RWPE2 (cell line): ENCODE results near the gene MLPH.

Experiments
- ATAC-seq: fragments of 200-7000 bp; cut with Tn5 transposase; 3 replicates; pipeline ENCODE4 v1.9.1; 2021; ENCODE audit warnings: low read depth
- DNase-seq: peaks from one replicate; pipeline ENCODE4 v3.0.0-alpha.2; 2020; ENCODE audit warnings: low spot score
- H3K27ac ChIP-seq: fragments of 450-650 bp; 2 replicates; pipeline ENCODE4 v1.5.1; 2017; ENCODE audit warnings: mild to moderate bottlenecking; ENCODE audit not compliant: poor library complexity, severe bottlenecking
- H3K27me3 ChIP-seq: fragments of 250-450 bp; sonication (Bioruptor Pico); 2 replicates; pipeline ENCODE4 v1.5.1; 2021; ENCODE audit warnings: mild to moderate bottlenecking, moderate library complexity; ENCODE audit not compliant: insufficient read depth, poor library complexity, severe bottlenecking
- H3K36me3 ChIP-seq: fragments of 250-450 bp; sonication (Bioruptor Pico); 2 replicates; pipeline ENCODE4 v1.5.1; 2020; ENCODE audit warnings: low read depth, mild to moderate bottlenecking, moderate library complexity
- H3K4me1 ChIP-seq: fragments of 250-450 bp; sonication (Bioruptor Pico); 2 replicates; pipeline ENCODE4 v1.5.1; 2021; ENCODE audit warnings: mild to moderate bottlenecking, moderate library complexity; ENCODE audit not compliant: insufficient read depth, poor library complexity, severe bottlenecking
- H3K4me3 ChIP-seq: fragments of 250-450 bp; sonication (Bioruptor Pico); 2 replicates; pipeline ENCODE4 v1.5.1; 2021; ENCODE audit warnings: mild to moderate bottlenecking, moderate library complexity; ENCODE audit not compliant: severe bottlenecking
- H3K9me3 ChIP-seq: fragments of 250-450 bp; sonication (Bioruptor Pico); 2 replicates; pipeline ENCODE4 v1.5.1; 2021; ENCODE audit warnings: mild to moderate bottlenecking, moderate library complexity; ENCODE audit not compliant: severe bottlenecking
- CTCF ChIP-seq: fragments of 450-650 bp; IDR thresholded peaks from one replicate; pipeline ENCODE4 v1.5.1; 2017; ENCODE audit warnings: mild to moderate bottlenecking, moderate library complexity; ENCODE audit not compliant: poor library complexity, severe bottlenecking

MLPH gene

GRCh38 chr2:237539681-237540080 is 52.6 kb downstream of the MLPH start:
- H3K4me1 ChIP-seq = peaks cover 3% of the 10 kb centered on the region
- H3K36me3 ChIP-seq = no peaks in the 10 kb centered on the region
- DNase-seq = no peak
- no peaks in the 10 kb centered on the region for H3K27me3 ChIP-seq
- H3K27ac ChIP-seq = no peak overlapping the region
- H3K9me3 ChIP-seq = no peaks in the 10 kb centered on the region
- H3K4me3 ChIP-seq = no peak overlapping the region
- no peak for ATAC-seq
- no peak for TF ChIP-seq CTCF

GRCh38 chr2:237540223-237540775 is 53.2 kb downstream of the MLPH start:
- no peak for DNase-seq
- no peak for TF ChIP-seq CTCF
- Histone ChIP-seq H3K27me3 (no peaks in the 10 kb centered on the region), H3K27ac (no peak overlapping the region), H3K4me3 (no peak overlapping the region), H3K9me3 (no peaks in the 10 kb centered on the region), H3K36me3 (peaks cover under 1% of the 10 kb centered on the region; the same call in 1 of the 2 replicates), H3K4me1 (peaks cover 3% of the 10 kb centered on the region)
- ATAC-seq = 0 out of 3 replicates have a peak, but pooled peaks have one; percentile 8

GRCh38 chr2:237540823-237541222 is 53.8 kb downstream of the MLPH start:
- Histone ChIP-seq H3K4me3 (no peak overlapping the region), H3K27me3 (no peaks in the 10 kb centered on the region), H3K27ac (no peak overlapping the region), H3K4me1 (peaks cover 3% of the 10 kb centered on the region), H3K9me3 (no peaks in the 10 kb centered on the region), H3K36me3 (peaks cover 4% of the 10 kb centered on the region; the same call in 1 of the 2 replicates)
- TF ChIP-seq CTCF = no peak
- ATAC-seq (peak; percentile 76), DNase-seq (no peak)

- Histone ChIP-seq H3K4me1 (peaks cover 3% of the 10 kb centered on the region), H3K27me3 (no peaks in the 10 kb centered on the region), H3K4me3 (no peak overlapping the region), H3K36me3 (peaks cover 4% of the 10 kb centered on the region; the same call in 1 of the 2 replicates), H3K9me3 (no peaks in the 10 kb centered on the region), H3K27ac (no peak overlapping the region)
- ATAC-seq = peak; percentile 8; the same call in 1 of the 3 replicates
- no peak for TF ChIP-seq CTCF
- DNase-seq = no peak
Observed at GRCh38 chr2:237541243-237541642, 54.2 kb downstream of the MLPH start.

GRCh38 chr2:237542001-237542704 is 55.1 kb downstream of the MLPH start:
- DNase-seq (peak; percentile 39), ATAC-seq (no peak)
- Histone ChIP-seq H3K27me3 (no peaks in the 10 kb centered on the region), H3K36me3 (peaks cover 4% of the 10 kb centered on the region; the same call in 1 of the 2 replicates), H3K27ac (no peak overlapping the region), H3K9me3 (no peaks in the 10 kb centered on the region), H3K4me3 (no peak overlapping the region), H3K4me1 (peaks cover 3% of the 10 kb centered on the region)
- TF ChIP-seq CTCF = no peak
